Measurements from ENCODE around the gene TBX5. TPM values are rescaled to one million over a fixed set of nuclear protein-coding genes. Genes with fewer than 3 reads are reported as not detected.

The TBX5 gene
- total RNA-seq, 1 donor from 2014 or later, result not detected

- no peak for DNase-seq (ENCODE audit: low read depth)
- no peak for TF ChIP-seq CTCF (conservative IDR thresholded peaks at IDR 0.05; ENCODE audit: low read depth, low read length)
- no peak overlapping the region for H3K4me3 ChIP-seq (ENCODE audit: low read depth, low read length)
Observed at GRCh38 chr12:114395755-114396152, 10.2 kb downstream of the TBX5 start.

- no peak for DNase-seq (ENCODE audit: low read depth)
- TF ChIP-seq CTCF (conservative IDR thresholded peaks at IDR 0.05; ENCODE audit: low read depth, low read length), result no peak
- no peak overlapping the region for H3K4me3 ChIP-seq (ENCODE audit: low read depth, low read length)
Observed at GRCh38 chr12:114395233-114395632, 10.7 kb downstream of the TBX5 start.

DNA sequence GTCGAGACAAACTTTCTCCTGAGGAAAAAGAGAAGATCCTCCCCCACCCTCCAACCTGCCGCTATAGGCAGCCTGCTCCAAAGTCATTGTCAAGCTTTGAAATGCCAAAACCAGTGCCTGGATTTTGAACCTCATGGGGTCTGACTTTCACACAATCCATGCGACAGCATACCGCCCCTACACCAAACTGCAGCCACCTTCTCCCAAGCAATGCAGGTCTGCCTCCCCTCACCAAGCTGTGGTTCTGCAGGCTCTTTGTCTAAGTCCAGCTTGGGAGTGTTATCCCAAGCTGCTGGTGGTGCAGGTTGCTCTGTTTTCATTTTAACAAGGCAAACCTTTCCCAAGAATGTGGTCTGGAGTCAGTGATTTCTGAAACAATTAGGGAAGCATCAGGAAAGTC is 12.4 kb downstream of the TBX5 start:
- no peak overlapping the region for H3K4me3 ChIP-seq (ENCODE audit: low read depth, low read length)
- no peak for TF ChIP-seq CTCF (conservative IDR thresholded peaks at IDR 0.05; ENCODE audit: low read depth, low read length)
- no peak for DNase-seq (ENCODE audit: low read depth)

- DNase-seq (ENCODE audit: low read depth), result no peak
- TF ChIP-seq CTCF (conservative IDR thresholded peaks at IDR 0.05; ENCODE audit: low read depth, low read length), result no peak
- H3K4me3 ChIP-seq (ENCODE audit: low read depth, low read length), result no peak overlapping the region
Observed at GRCh38 chr12:114392909-114393308, 13.0 kb downstream of the TBX5 start.

DNA sequence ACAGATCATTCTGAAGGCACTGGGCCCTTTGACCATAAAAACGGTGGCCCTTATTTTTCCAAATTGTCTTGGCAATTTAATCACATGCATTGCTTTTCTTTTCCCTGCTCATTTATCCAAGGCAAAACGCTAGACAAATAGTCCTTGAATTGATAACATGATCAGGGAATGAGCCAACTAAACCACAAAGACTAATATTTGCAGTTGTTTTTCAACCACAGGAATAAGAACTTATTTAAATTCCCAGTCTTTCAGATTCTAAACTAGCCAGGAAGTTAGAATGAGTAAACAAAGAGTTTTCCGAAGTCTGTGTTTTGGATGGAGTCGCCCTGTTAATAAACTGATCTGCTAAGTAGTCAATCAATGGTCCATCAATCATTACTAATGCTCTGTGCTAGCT is 14.9 kb downstream of the TBX5 start:
- H3K4me3 ChIP-seq (ENCODE audit: low read depth, low read length), result no peak overlapping the region
- DNase-seq (ENCODE audit: low read depth), result no peak
- no peak for TF ChIP-seq CTCF (conservative IDR thresholded peaks at IDR 0.05; ENCODE audit: low read depth, low read length)

DNA sequence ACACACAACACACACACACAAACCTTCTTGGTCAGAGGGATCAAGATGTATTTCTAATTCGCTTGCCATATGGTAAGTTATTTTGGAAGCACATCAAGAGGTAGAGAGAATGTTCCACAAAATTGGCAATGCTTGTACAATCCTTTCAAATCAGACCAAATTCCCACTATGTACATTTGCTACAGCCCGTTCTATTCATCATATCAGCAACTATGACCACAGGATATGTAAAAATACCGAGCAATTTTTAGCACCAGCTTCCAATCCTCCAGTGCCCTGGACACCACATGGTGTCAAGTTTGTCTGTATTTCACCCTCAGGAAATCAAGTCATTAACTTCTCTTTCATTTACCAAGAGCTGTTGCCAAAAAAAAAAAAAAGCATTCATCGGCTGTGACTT is 21.2 kb downstream of the TBX5 start:
- TF ChIP-seq CTCF (conservative IDR thresholded peaks at IDR 0.05; ENCODE audit: low read depth, low read length), result no peak
- H3K4me3 ChIP-seq (ENCODE audit: low read depth, low read length), result no peak overlapping the region
- no peak for DNase-seq (ENCODE audit: low read depth)

GRCh38 chr12:114381177-114381576 is 24.8 kb downstream of the TBX5 start:
- no peak for TF ChIP-seq CTCF (conservative IDR thresholded peaks at IDR 0.05; ENCODE audit: low read depth, low read length)
- DNase-seq (ENCODE audit: low read depth), result no peak
- H3K4me3 ChIP-seq (ENCODE audit: low read depth, low read length), result no peak overlapping the region
